Measurements from ENCODE around the gene SSBP2.

Gene SSBP2

DNA sequence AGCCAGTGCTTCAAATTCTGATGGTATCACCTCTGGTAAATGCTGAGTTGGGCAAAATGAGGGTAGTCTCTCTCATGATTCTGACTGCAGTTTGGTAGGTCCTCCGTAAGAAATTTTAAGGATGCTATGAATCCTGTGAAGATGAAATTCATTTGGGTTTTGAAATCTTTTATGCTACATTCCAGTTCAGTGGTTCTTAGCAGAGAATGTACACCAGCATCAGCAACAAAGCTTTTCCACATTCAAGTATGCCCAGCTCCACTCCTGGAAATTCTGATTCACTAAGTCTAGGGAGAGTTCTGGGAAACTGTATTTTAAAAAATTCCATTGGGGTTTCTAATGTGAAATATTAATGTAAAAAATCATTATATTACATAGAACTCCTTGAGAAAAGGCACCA, 323.3 kb downstream of the SSBP2 start:
- DNase-seq (ENCODE audit: low read depth): no peak
- no peak overlapping the region for H3K4me3 ChIP-seq (ENCODE audit: low read depth, low read length)
- no peak for TF ChIP-seq CTCF (IDR thresholded peaks at IDR 0.05; ENCODE audit: low read depth, low read length, missing control alignments)

- DNase-seq (ENCODE audit: low read depth): no peak
- no peak for TF ChIP-seq CTCF (IDR thresholded peaks at IDR 0.05; ENCODE audit: low read depth, low read length, missing control alignments)
- H3K4me3 ChIP-seq (ENCODE audit: low read depth, low read length): no peak overlapping the region
Observed at GRCh38 chr5:81426359-81427030, 324.4 kb downstream of the SSBP2 start.

- peak; percentile 43 for TF ChIP-seq CTCF (IDR thresholded peaks at IDR 0.05; ENCODE audit: low read depth, low read length, missing control alignments)
- no peak overlapping the region for H3K4me3 ChIP-seq (ENCODE audit: low read depth, low read length)
- DNase-seq (ENCODE audit: low read depth): peak; percentile 8
Observed at GRCh38 chr5:81425569-81425968, 325.3 kb downstream of the SSBP2 start.

DNA sequence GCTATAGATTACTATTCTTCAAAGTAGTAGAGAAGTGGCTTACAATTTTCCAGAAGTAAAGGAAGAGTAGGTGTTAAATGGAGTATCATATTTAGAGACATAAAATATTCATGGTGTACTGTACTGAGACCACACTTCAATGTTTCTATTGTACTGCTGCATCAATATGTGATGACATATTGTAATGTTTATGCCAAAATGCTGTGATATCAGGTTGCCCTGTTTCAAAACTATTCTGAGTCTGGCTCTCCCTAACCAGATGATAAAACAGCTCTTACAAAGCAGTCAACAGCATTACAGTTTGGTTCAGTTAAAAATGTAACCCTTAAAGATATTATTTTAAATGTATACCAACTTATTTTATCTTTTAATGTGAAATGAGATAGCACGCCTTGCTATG, 326.2 kb downstream of the SSBP2 start:
- H3K4me3 ChIP-seq (ENCODE audit: low read depth, low read length): no peak overlapping the region
- DNase-seq (ENCODE audit: low read depth): no peak
- no peak for TF ChIP-seq CTCF (IDR thresholded peaks at IDR 0.05; ENCODE audit: low read depth, low read length, missing control alignments)

DNA sequence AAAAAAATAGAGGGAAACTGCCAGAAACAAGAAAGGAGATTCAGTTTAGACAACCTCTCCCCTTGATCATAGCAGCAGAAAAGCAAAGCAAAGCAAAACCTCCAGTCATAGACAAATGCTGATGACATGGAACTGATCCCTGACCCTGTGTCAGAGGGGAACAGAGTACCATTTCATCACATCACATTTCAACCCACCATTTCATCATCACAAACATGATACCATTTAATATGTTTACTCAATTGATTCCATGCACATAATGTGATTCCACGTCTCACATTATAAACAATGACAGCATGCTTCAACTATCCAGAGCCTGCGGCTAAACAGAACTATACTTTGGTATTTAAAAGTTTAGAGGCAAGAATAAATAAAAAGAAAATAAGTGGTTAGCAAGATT, 328.2 kb downstream of the SSBP2 start:
- no peak overlapping the region for H3K4me3 ChIP-seq (ENCODE audit: low read depth, low read length)
- DNase-seq (ENCODE audit: low read depth): no peak
- TF ChIP-seq CTCF (IDR thresholded peaks at IDR 0.05; ENCODE audit: low read depth, low read length, missing control alignments): no peak

GRCh38 chr5:81420039-81420667, 330.7 kb downstream of the SSBP2 start:
- DNase-seq (ENCODE audit: low read depth): no peak
- no peak overlapping the region for H3K4me3 ChIP-seq (ENCODE audit: low read depth, low read length)
- TF ChIP-seq CTCF (IDR thresholded peaks at IDR 0.05; ENCODE audit: low read depth, low read length, missing control alignments): no peak

DNA sequence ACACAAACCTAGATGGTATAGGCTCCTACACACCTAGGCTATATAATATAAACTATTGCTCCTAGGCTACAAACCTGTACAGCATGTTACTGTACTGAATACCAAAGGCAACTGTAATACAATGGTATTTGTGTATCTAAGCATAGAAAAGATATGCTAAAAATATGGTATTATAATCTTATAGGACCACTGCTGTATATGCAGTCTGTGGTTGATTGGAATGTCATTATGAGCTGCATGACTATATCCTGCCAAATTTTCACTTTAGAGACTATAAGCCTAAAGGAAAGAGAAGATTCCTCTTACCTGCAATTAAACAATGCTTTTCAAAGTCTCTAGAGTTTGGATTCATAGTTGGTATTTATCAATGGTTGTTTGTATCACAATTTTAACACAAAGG, 332.3 kb downstream of the SSBP2 start:
- TF ChIP-seq CTCF (IDR thresholded peaks at IDR 0.05; ENCODE audit: low read depth, low read length, missing control alignments): no peak
- no peak for DNase-seq (ENCODE audit: low read depth)
- no peak overlapping the region for H3K4me3 ChIP-seq (ENCODE audit: low read depth, low read length)

All from GM12864 (cell line).